HG03064 (cell line): ENCODE measurements around the gene DGKA.
"Not testable (repeated sequence)": the region's sequence is repeated elsewhere in the genome, so short reads cannot be mapped to it uniquely, and the experiment has no call there.

Experiments
- ATAC-seq: cut with Tn5 transposase; IDR thresholded peaks from one replicate; pipeline ENCODE4 v1.9.1; 2021; ENCODE audit warnings: low read depth; ENCODE audit not compliant: unreplicated experiment

Gene DGKA

GRCh38 chr12:55930771-55931316 lies at the start of gene DGKA:
TSS of gene DGKA (plus strand) at chr12:55931162. CDS start at chr12:55936504, 5,342 bp downstream.
- no peak for ATAC-seq

- no peak for ATAC-seq
Observed at GRCh38 chr12:55885113-55885512, 45.8 kb upstream of the DGKA start.

DNA sequence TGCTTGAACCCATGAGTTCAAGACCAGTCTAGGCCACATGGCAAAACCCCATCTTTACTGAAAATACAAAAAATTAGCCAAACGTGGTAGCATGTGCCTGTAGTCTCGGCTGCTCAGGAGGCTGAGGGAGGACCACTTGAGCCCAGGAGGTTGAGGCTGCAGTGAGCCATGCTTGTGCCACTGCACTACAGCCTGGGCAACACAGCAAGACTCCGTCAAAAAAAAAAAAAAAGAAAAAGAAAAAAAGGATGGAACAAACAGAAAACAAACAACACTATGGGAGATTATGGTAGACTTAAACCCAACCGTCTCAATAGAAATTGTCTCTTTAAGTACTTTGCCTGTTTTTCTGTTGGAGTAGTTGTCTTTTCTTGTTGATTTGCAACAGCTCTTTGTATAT lies 39.7 kb upstream of the DGKA start:
- no peak for ATAC-seq

- no peak for ATAC-seq
Observed at GRCh38 chr12:55893723-55894122, 37.2 kb upstream of the DGKA start.

DNA sequence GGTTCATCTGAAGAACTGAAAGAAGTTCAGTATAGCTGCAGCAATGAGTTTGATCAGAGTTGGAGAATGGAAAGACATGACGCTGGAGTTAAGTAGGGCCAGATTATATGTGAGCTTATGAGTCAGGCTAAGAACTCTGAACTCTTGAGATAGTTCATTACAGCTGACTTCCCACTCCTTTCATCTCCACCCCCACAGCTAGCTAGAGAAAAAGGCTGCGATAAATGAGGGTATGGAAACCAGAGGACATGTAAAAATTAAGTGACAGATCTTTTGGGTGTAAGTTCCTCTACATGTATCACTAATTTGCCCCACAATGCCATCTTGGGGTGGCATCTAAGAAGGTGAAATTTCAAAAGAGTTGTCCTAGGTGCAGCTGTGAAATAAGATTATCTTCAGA lies 31.9 kb upstream of the DGKA start:
- ATAC-seq, result no peak

DNA sequence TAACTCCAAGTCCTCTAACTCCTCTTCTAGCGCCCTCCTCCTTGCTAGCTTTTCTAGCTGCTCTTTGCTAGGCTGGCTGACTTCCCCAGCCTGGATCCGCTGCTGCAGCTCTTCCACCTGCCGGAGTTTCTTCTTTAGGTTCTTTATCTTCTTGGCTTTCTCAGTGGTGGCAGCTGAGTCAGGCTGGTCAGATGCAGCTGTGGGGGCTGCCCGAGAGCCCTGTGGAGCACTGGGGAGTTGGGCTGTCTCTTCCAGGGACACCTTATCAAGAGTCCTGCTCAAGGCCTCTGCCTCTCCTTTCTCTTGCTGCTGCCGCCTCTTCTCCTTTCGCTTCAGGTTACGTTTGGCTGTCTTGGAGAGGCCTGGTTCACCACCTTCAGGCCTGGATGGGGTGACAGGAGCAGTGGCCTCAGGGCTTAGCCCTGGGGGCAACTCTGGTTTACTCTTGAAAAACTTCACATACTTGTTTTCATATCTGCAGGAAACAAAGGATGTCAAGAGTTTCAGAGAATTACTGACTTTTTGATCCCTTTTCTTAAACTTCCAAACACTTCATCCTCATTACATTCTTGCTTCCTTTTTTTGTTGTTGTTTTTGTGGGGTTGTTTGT lies 29.0 kb upstream of the DGKA start:
- no peak for ATAC-seq

DNA sequence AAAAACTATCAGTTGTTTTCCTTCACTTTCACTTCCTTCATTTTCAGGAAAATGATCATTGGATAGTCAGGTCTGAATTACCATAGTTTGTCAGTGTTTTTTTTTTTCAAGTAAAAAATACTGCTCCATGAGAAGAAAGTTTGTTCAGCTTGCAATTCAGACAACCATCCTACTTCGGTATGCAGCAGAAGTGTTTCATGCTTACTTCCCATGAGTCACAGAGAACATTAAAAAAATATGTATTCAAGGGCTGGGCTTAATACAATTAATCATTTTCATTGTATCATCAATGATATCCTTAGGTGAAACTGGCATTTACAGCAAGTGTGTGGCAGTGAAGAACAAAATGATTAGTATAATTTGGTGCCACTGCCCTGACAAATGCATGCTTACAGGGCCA lies 24.9 kb upstream of the DGKA start:
- ATAC-seq, result no peak

- ATAC-seq, result no peak
Observed at GRCh38 chr12:55908726-55909512, 22.0 kb upstream of the DGKA start.

DNA sequence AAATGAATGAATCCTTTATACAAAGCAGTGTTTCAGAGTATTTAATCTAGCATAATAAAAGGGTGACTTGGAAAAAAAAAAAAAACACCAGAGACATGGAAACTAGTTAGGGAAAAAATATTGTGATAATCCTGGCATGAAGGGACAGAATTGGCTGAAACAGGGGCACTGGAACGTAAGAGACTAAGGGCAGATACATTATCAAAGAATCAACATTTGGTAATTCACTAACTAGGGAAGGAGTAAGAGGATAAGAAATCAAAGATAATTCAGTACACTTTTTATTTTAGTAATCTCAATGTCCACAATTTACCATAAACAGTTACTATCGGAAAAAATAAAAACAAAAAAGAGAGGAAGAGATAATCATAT lies 21.5 kb upstream of the DGKA start:
- ATAC-seq, result no peak

- ATAC-seq, result no peak
Observed at GRCh38 chr12:55912908-55913307, 18.1 kb upstream of the DGKA start.

DNA sequence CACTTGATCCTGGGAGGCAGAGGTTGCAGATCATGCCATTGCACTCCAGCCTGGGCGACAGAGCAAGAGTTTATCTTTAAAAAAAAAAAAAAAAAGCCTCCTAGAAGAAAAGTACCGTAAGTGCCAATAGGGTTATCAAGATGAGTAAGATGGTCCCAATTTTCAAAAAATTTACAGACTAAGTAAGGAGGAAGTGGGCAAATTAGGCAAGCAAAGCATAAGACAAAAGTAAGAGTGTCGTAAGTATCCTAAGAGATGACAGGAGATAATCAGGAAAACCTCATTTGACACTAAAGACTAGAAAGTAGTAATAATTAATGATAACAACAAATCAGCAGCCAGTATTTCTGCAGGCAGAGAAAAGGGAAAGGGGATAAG lies 15.5 kb upstream of the DGKA start:
- ATAC-seq, result no peak

DNA sequence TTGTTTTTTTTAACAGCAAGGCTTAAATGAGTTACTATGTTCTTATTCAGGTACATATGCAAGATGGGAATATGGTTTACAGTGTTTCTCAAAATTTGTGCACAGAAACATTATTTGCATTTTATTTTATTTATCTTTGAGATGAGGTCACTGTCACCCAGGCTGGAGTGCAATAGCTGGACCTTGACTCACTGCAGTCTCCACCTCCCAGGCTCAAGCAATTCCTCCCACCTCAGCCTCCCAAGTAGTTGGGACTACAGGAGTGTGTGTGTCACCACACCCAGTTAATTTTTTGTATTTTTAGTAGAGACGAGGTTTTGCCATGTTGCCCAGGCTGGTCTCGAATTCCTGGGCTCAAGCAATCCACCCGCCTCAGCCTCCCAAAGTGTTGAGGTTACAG lies 11.9 kb upstream of the DGKA start:
- not testable (repeated sequence) for ATAC-seq

- ATAC-seq, result no peak
Observed at GRCh38 chr12:55922126-55922525, 8.8 kb upstream of the DGKA start.

- ATAC-seq, result not testable (repeated sequence)
Observed at GRCh38 chr12:55923648-55924047, 7.3 kb upstream of the DGKA start.

DNA sequence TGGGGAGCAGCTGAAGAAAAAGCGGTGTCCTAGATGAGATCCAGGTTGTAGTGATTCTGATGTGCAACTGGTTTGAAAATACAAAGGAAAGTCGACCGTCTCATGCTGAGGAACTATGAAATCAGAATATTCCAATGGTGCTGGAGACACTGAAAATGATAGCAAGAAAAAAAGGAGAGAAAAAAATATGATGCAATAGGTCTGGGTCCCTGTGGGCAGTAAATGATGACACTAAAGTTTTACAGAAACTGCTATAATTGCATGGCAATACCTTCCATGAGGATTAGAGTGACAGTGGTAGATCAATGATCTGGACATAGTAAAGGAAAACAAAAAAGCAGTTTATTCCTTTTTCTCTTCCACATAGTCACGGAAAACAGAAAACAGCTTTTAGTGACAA lies 5.6 kb upstream of the DGKA start:
- ATAC-seq, result no peak

- no peak for ATAC-seq
Observed at GRCh38 chr12:55925870-55926737, 4.9 kb upstream of the DGKA start.

- ATAC-seq, result peak; percentile 41
Observed at GRCh38 chr12:55926738-55927587, 4.0 kb upstream of the DGKA start.

DNA sequence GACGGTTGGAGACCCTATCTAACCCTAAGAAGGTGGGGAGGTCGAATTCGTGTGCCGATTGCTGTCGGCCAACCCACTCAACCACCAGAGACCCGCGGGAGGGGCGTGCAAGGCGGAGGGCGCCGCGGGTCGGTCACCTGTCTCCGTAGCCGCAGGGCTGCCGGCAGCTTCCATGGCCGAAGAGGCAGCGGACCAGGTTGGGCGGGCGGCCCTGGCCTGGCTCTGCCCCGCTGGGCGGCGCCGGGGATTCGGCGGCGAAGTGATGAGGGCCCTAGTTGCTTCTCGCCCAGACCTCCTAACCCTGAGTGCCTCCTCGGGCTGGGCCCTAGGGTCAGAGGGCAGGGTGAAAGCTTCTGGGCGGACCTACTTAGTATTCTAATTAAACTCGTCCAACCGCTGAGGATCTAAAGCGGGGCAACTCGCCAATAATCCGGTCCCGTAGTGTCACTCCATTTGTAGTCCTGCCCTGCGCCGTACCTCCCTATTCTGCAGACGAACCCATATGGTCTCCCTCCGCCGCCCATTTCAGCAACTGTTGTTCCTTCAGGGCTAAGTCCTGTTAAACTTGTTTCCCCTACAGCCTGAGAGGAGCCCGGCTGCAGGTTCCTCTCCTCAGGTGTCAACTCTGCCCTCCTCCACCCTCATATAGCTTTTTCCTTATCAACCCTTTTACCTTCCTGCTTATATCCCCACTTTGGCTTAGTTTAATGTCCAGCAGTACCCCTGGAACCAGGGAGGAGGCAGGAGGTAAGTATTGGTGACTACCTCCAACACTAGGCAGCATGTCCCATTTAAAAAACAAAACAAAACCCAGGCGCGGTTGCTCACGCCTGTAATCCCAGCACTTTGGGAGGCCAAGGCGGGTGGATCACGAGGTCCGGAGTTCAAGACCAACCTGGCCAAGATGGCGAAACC lies 3.1 kb upstream of the DGKA start, which contains the start of gene PYM1:
TSS of gene PYM1 (minus strand) at position 307 of the 915 bp plus-strand sequence. CDS start at position 174, 133 bp downstream.
- ATAC-seq, result no peak

- ATAC-seq, result peak; percentile 28
Observed at GRCh38 chr12:55929306-55929791, 1.6 kb upstream of the DGKA start.
